GM06990 (cell line): Measurements from ENCODE around the gene PC.

ENCODE experiments used
- DNase-seq: peaks from one replicate; pipeline ENCODE4 v3.0.0-alpha.2; 2011; ENCODE audit not compliant: insufficient read length; ENCODE audit errors: extremely low read depth
- H3K27me3 ChIP-seq: replicated peaks from 2 replicates; pipeline ENCODE4 v1.6.0; 2011; ENCODE audit warnings: low read length; ENCODE audit not compliant: control insufficient read depth, insufficient read depth
- H3K36me3 ChIP-seq: 2 replicates; pipeline ENCODE4 v1.5.1; 2011; ENCODE audit warnings: low read length; ENCODE audit not compliant: control insufficient read depth, insufficient read depth
- H3K4me3 ChIP-seq: replicated peaks from 2 replicates; pipeline ENCODE4 v1.5.1; 2011; ENCODE audit warnings: low read depth, mild to moderate bottlenecking, control low read depth, low read length
- TF ChIP-seq, protein P1 (sequence below): IDR thresholded peaks from 2 replicates; pipeline ENCODE4 v1.5.1; 2011; ENCODE audit warnings: low read length, control low read depth, mild to moderate bottlenecking, inconsistent platforms; ENCODE audit not compliant: insufficient read depth, poor library complexity, severe bottlenecking

Gene PC

DNA sequence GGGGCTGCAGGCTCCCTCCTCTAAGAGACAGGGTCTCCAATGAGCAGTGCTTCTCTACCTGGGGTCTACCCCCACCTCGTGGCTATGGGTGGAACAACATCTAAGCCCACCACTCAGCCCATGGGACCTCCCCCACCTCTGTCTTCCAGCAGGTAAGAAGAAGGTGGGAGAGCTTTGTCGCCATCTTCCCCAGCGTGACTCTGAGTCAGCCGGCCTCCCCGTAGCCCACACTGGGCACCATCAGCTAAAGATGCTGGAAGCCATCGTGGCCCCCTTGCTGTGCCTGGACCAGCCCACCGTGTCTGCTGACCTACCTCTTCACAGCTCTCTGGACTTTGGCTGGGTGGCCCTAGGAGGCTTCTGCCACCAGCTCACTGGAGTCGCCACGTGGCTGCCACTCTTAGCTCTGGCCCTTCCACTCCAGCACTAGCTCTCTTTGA is 17.9 kb upstream of the PC start:
- no peak overlapping the region for H3K4me3 ChIP-seq
- H3K27me3 ChIP-seq = no peaks in the 10 kb centered on the region; the same call in 1 of the 2 replicates
- no peaks in the 10 kb centered on the region for H3K36me3 ChIP-seq
- TF ChIP-seq, protein P1, sequence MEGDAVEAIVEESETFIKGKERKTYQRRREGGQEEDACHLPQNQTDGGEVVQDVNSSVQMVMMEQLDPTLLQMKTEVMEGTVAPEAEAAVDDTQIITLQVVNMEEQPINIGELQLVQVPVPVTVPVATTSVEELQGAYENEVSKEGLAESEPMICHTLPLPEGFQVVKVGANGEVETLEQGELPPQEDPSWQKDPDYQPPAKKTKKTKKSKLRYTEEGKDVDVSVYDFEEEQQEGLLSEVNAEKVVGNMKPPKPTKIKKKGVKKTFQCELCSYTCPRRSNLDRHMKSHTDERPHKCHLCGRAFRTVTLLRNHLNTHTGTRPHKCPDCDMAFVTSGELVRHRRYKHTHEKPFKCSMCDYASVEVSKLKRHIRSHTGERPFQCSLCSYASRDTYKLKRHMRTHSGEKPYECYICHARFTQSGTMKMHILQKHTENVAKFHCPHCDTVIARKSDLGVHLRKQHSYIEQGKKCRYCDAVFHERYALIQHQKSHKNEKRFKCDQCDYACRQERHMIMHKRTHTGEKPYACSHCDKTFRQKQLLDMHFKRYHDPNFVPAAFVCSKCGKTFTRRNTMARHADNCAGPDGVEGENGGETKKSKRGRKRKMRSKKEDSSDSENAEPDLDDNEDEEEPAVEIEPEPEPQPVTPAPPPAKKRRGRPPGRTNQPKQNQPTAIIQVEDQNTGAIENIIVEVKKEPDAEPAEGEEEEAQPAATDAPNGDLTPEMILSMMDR = peak; percentile 69
- no peak for DNase-seq

DNA sequence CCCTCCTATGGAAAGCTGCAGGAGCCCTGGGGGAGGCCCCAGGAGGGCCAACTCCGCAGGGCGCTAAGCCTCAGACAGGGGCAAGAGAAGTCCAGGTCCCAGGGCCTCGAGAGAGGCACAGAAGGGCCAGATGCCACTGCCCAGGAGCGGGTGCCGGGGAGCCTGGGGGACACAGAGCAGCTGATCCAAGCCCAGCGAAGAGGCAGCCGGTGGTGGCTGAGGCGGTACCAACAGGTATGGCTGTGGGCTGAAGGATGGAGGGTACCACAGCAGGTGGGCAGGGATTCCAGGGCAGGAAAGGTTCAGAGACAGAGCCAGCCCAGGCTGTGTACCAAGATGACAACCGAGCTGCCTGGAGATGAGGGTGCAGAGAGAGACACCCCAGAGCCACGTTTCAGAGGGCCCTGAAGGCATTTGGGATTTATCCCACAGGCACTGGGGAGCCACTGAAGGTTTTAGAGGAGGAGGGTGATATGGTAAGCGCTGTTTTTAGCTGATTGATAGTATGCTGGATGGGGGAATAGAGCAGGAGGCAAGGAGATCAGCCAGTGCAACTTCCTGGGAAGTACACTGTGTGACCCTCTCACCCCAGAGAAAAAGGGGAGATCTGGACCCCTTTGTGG is 17.3 kb upstream of the PC start:
- Histone ChIP-seq H3K36me3 (no peaks in the 10 kb centered on the region), H3K4me3 (no peak overlapping the region), H3K27me3 (no peaks in the 10 kb centered on the region; the same call in 1 of the 2 replicates)
- TF ChIP-seq, protein P1 = no peak
- DNase-seq = no peak

DNA sequence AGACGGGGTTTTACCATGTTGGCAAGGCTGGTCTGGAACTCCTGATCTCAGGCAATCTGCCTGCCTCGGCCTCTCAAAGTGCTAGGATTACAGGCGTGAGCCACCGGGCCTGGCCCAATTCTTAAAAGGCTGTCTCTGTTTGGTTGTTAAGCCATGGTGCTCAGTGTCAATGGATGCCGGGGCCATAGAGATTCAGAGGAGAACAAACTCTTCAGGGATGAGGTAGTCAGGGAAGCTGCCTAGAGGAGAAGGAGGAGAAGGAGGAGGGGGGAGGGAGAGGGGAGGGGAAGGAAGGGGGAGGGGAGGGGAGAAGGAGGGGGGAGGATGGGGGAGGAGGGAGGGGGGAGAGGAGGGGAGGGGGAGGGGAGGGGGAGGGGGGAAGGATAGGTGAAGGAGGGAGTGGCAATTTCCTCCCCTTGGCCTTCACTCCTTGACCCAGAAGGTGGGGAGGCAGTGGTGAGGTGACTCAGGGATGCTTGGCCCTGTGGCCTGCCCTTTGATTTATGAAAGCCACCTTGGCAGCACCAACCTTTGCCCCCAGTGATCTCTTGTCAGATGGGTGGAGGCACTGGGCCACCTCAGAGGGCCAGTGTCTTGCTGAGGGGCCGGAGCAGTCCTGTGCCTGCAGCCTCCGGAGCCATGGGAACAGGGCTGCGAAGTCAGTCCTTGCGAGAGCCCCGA is 16.7 kb upstream of the PC start, which contains the start of gene C11orf86:
TSS of gene C11orf86 (plus strand) at position 581 of the 681 bp plus-strand sequence. CDS start at position 640, 59 bp downstream.
- DNase-seq = no peak
- TF ChIP-seq, protein P1 = no peak
- Histone ChIP-seq H3K27me3 (no peaks in the 10 kb centered on the region; the same call in 1 of the 2 replicates), H3K36me3 (no peaks in the 10 kb centered on the region), H3K4me3 (no peak within 1 kb of the TSS)

DNA sequence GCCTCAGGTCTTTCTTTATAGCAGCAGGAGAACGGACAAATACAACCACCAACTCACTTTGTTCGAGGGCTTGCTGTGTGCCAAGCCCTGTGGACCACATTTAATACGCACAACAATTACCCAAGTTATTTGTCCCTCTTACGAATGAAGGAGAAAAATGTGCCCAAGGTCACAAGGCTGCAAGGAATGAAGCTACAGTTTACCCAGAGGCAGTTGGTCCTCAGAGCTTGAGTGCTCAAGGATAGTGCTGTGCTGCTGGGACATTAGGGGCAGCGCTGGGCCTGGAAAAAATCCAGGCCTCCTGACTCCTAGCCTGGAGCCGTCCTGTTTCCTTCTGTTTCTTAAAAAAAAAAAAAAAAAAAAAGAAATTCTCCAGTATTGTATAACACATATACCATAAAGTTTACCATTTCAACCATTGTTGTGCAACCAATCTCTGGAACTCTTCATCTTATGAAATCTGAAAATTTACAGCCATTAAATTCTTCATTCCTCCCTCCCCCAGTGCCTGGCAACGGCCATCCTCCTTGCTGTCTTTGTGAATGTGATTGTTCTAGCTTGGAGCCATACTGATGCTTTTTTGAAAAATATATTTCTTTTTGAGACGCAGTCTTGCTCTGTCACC is 15.9 kb upstream of the PC start:
- DNase-seq = no peak
- Histone ChIP-seq H3K36me3 (no peaks in the 10 kb centered on the region), H3K27me3 (no peaks in the 10 kb centered on the region; the same call in 1 of the 2 replicates), H3K4me3 (no peak overlapping the region)
- TF ChIP-seq, protein P1 = no peak

DNA sequence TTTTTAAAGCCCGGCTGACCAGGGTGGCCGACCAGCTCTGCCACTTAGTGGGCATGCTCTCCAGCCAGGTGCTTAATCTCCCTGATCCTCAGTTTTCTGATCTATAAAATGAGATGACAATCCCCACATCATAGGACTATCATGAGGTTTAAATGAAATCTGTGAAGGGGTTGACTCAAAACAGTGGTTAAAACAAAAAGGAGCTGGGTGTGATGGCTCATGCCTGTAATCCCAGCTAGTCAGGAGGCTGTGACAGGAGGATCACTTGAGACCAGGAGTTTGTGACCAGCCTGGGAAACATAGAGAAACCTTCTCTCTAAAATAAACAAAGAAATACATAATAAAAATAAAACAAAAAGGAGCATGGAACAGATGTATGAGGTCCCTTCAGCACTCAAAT is 13.3 kb upstream of the PC start:
- H3K27me3 ChIP-seq = no peaks in the 10 kb centered on the region; the same call in 1 of the 2 replicates
- TF ChIP-seq, protein P1 = no peak
- no peak for DNase-seq
- H3K36me3 ChIP-seq = no peaks in the 10 kb centered on the region
- no peak overlapping the region for H3K4me3 ChIP-seq
